GM18507 (cell line): ENCODE measurements around the gene ZNF76.
A peak's percentile ranks its signal among the peaks of the same experiment; 100 is the strongest.

ENCODE experiments used
- DNase-seq: peaks from one replicate; pipeline ENCODE4 v3.0.0; 2011; ENCODE audit warnings: low read depth; ENCODE audit not compliant: insufficient read length; ENCODE audit errors: extremely low spot score
- FAIRE-seq: peaks from 2 replicates; lab custom pipeline; 2011; peaks lifted over from hg19 to GRCh38; lab: Jason Lieb, UNC

Gene ZNF76

GRCh38 chr6:35231563-35231962 lies 28.0 kb upstream of the ZNF76 start:
- no peak for FAIRE-seq

DNA sequence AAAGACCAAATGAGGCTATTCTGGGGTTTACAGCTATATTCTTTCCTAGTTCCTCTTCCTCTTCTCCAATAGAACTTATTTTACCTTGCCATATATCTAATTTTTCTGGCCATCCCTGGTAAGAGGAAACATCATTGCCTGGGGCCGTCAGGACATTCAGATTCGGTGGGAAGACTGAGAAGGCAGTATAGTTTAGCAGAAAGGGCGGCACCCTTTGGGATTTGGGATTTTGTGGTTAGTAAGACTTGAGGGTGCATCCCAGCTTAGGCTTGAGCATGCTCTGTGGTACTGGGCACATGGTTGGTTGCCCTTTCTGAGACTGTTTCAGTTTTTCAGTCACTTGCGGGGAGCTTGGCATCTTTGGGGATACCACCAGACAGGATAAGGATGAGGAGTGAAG lies 24.6 kb upstream of the ZNF76 start:
- DNase-seq (no peak), FAIRE-seq (no peak)

More at GRCh38 chr6:35231563-35231962, 28.0 kb upstream of the ZNF76 start:
- DNase-seq, result no peak

DNA sequence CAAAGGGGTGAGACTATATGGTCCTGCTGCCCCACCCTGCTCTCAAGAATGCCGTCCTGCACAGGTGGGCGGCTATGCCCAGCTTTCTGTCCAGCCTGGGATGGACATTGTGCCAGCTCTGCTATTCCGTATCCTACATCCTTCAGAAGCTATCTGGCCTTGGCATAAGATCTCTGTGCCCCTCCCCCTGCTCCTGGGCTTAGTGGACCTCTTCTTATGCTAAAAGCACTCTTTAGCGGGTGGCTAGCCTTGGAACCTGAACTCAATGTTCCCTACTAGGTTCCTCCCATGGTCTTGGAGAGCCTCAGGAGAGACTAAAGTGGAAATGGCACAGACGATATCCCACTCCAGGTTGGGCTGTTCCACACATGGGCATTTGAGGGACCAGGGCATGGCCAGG lies 23.3 kb upstream of the ZNF76 start:
- FAIRE-seq (no peak), DNase-seq (no peak)

DNA sequence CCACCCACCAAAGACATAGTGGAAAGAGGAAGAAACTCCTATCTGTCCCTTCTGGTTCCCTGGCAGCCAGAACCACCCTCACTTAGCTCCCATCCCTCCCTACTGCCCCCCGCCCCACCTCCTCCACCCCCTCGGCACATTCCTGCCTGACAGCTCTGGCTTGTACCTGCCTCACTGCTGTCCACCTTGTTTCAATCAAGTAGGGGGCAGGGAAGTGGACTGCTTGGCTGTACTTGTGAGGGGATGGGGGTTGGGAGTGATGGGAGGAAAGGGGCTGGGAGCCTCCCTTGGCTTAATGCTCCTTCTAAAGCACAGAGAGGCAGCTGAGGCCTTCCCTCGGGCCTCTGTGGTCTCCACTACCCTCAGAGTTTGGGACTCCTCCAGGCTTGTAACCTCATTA lies 22.1 kb upstream of the ZNF76 start:
- FAIRE-seq, result no peak
- no peak for DNase-seq

- DNase-seq (no peak), FAIRE-seq (no peak)
Measured at GRCh38 chr6:35238843-35239289, 20.7 kb upstream of the ZNF76 start.

DNA sequence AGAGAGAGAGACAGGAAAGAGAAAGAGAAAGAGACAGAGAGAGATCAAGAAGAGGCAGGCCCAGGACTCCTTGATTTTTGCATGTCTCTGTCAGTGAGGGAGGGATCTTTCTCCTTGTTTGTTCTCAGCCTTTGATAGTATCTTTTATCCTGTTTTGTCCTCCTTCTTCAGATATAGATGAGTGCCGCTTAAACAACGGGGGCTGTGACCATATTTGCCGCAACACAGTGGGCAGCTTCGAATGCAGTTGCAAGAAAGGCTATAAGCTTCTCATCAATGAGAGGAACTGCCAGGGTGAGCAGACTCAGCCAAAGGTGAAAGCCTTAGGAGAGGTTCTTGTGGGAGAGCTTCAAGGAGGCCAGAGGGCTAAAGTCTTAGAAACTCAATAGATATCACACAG lies 20.0 kb upstream of the ZNF76 start:
- DNase-seq (no peak), FAIRE-seq (no peak)

DNA sequence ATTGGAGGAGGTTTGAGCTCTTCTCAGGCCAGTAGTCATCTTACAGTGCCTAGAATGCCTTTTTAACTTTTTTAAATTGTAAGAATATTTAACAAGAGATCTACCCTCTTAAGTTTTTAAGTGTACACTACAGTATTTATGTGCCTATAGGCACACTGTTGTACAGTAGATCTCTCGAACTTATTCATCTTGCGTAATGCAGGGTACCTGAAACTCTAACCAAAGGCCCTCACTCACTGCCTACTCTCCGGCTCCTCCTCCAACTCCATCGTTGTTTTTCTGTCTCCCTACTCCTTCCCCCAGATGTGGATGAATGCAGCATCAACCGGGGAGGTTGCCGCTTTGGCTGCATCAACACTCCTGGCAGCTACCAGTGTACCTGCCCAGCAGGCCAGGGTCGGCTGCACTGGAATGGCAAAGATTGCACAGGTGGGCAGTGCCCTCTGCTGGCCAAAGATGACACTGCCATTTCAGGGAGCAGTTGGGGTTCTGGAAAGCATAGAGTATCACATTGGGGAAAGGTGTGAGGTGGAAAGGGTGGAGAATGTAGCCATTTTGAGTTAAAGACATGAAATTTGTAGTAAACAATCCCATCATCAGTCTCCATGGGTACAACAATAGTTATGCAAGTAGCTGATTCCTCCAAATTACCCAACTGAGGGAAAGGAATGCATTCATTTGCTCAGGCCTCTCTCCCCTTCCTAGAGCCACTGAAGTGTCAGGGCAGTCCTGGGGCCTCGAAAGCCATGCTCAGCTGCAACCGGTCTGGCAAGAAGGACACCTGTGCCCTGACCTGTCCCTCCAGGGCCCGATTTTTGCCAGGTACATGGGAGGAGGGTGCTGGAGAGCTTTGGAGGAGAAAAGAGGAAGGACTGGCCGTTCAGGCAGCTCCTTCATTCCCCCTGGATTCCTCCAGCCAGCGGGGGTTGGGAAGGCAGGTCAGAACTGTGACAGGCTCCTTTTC lies 18.4 kb upstream of the ZNF76 start:
- peak; percentile 81 for FAIRE-seq
- peak; percentile 67 for DNase-seq

DNA sequence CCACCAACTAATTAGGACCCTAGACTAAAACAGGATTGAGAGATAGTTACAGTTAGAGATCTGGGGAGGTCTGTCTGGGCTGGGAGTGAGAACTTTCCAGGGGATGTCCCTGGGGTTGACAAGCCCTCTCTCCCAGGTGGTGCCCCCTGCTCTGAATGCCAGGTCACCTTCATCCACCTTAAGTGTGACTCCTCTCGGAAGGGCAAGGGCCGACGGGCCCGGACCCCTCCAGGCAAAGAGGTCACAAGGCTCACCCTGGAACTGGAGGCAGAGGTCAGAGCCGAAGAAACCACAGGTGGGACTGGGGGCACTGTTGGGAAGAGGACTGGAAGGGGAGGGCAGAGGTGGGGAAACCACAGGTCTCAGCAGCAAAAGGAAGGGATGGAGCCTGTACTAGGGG lies 17.0 kb upstream of the ZNF76 start:
- DNase-seq, result no peak
- no peak for FAIRE-seq

- no peak for FAIRE-seq
Measured at GRCh38 chr6:35242906-35243305, 16.6 kb upstream of the ZNF76 start.

GRCh38 chr6:35243386-35243958 lies 16.1 kb upstream of the ZNF76 start:
- FAIRE-seq, result no peak
- DNase-seq, result no peak

More at GRCh38 chr6:35242906-35243305, 16.6 kb upstream of the ZNF76 start:
- DNase-seq, result no peak

DNA sequence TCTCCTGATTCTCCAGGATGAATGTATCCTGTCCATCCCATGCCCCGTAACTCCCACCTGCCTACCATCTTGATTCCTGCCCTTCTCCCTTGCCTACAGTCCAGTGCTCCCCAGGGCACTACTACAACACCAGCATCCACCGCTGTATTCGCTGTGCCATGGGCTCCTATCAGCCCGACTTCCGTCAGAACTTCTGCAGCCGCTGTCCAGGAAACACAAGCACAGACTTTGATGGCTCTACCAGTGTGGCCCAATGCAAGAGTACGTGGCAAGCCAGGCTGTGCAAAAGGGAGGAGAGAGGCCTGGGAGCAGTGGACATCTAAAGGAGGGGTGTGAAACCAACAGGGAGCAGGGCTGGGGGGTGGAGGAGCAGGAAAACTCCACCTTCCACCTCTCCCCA lies 15.0 kb upstream of the ZNF76 start:
- no peak for FAIRE-seq

GRCh38 chr6:35247642-35248231 lies 11.8 kb upstream of the ZNF76 start:
- DNase-seq, result no peak
- FAIRE-seq, result peak; percentile 60

More for the DNA sequence above, 15.0 kb upstream of the ZNF76 start:
- DNase-seq, result no peak

- no peak for FAIRE-seq
- no peak for DNase-seq
Measured at GRCh38 chr6:35248300-35248699, 11.2 kb upstream of the ZNF76 start.

- no peak for FAIRE-seq
Measured at GRCh38 chr6:35248965-35249364, 10.6 kb upstream of the ZNF76 start.

GRCh38 chr6:35251949-35252348 lies 7.6 kb upstream of the ZNF76 start:
- FAIRE-seq (no peak), DNase-seq (no peak)

More at GRCh38 chr6:35248965-35249364, 10.6 kb upstream of the ZNF76 start:
- DNase-seq, result no peak

GRCh38 chr6:35253249-35253648 lies 6.3 kb upstream of the ZNF76 start:
- DNase-seq (no peak), FAIRE-seq (no peak)

GRCh38 chr6:35258336-35258735 lies 1.2 kb upstream of the ZNF76 start:
- no peak for FAIRE-seq
- DNase-seq, result no peak

GRCh38 chr6:35258858-35259193 lies 709 bp upstream of the ZNF76 start:
- DNase-seq (no peak), FAIRE-seq (no peak)

GRCh38 chr6:35259948-35260590 lies 534 bp downstream of the ZNF76 start:
- peak; percentile 77 for FAIRE-seq
- peak; percentile 56 for DNase-seq
